ENCODE data around the gene WDR89. TPM values are rescaled to one million over a fixed set of nuclear protein-coding genes. Genes with fewer than 3 reads are reported as not detected.

WDR89 gene
- polyA plus RNA-seq, 2 of the 4 experiments (the other 2 are of a cell fraction), result 15.1 to 20.9 TPM

DNA sequence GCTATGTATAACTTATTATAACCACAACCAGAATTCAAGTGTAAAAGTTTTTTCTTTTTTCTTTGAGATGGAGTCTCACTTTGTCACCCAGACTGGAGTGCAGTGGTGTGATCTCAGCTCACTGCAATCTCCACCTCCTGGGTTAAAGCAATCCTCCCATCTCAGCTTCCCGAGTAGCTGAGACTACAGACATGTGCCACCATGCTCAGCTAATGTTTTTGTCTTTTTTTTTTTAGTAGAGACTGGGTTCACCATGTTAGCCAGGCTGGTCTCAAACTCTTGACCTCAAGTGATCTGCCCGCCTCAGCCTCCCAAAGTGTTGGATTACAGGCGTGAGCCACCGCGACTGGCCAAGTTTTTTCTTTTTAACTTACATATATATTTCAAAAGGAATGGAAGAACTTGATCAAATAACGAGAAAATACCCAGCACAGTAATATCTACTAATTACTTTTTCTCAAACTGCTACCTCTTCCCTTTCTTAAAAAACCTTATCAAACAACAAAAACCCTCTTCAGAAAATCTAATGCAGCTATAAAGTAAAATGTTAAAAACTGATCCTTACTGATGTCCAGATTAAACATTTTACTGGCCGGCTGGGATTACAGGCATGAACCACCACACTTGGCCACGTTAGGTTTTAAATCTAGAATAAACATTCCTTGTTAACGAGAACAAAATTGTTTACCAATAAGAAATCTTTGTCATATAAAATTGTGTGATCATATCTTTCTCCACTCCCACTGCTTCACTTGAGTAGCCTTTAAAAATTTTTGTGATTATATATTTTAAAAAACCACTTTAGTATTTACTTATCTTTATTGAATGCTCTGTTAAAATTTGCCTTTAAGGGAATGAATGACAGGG is 41.3 kb upstream of the WDR89 start (continued):
- TF ChIP-seq, protein P1, sequence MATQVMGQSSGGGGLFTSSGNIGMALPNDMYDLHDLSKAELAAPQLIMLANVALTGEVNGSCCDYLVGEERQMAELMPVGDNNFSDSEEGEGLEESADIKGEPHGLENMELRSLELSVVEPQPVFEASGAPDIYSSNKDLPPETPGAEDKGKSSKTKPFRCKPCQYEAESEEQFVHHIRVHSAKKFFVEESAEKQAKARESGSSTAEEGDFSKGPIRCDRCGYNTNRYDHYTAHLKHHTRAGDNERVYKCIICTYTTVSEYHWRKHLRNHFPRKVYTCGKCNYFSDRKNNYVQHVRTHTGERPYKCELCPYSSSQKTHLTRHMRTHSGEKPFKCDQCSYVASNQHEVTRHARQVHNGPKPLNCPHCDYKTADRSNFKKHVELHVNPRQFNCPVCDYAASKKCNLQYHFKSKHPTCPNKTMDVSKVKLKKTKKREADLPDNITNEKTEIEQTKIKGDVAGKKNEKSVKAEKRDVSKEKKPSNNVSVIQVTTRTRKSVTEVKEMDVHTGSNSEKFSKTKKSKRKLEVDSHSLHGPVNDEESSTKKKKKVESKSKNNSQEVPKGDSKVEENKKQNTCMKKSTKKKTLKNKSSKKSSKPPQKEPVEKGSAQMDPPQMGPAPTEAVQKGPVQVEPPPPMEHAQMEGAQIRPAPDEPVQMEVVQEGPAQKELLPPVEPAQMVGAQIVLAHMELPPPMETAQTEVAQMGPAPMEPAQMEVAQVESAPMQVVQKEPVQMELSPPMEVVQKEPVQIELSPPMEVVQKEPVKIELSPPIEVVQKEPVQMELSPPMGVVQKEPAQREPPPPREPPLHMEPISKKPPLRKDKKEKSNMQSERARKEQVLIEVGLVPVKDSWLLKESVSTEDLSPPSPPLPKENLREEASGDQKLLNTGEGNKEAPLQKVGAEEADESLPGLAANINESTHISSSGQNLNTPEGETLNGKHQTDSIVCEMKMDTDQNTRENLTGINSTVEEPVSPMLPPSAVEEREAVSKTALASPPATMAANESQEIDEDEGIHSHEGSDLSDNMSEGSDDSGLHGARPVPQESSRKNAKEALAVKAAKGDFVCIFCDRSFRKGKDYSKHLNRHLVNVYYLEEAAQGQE (IDR thresholded peaks at IDR 0.05), result no peak
- TF ChIP-seq MAFK (IDR thresholded peaks at IDR 0.05; ENCODE audit: partially characterized antibody) (no peak), PHF8 (IDR thresholded peaks at IDR 0.05; ENCODE audit: borderline replicate concordance, low read depth) (no peak)

DNA sequence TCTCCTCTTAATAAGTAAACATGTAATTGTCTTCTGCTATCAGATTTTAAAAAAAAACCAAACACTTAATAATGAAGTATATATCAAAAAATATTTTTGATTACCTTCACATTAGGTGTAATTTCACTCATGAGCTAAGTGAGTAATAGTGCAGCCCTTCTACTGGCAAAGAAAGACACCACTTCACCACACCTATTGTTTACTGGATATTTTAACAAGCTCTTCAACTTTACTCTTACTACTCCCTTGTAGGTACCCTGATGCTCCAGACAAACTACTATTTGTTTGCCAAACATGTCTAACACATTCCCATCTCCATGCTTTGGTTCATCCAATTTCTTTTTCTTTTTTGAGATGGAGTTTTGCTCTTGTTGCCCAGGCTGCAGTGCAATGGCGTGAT is 36.9 kb upstream of the WDR89 start:
- DNase-seq (ENCODE audit: low read depth in 1 of 2, low spot score in 1 of 2) (no peak), FAIRE-seq (no peak), ATAC-seq (no peak)
- Histone ChIP-seq H3K27ac (no peak overlapping the region), H3K4me3 (no peak overlapping the region), H3K9me3 (no peaks in the 10 kb centered on the region), H3K4me1 (peaks cover 9% of the 10 kb centered on the region; the same call in 1 of the 3 replicates), H3K4me2 (no peak overlapping the region)
- ChIA-PET POLR2A (interaction anchor here (1.2 kb wide), 1 partner anchor 37 kb away, joined by 6 read pairs; the partner anchor contains the start of gene WDR89), CTCF (interaction anchor here (0.6 to 1.6 kb wide), 6 partner anchors 9 to 63 kb away, joined by 3 to 4 read pairs (median 3); no protein-coding TSS in a partner anchor)
- WGBS (ENCODE audit: missing lambda C conversion rate), result 92% methylated on average over 1 of the region's 1 CpG
- no peak for TF ChIP-seq FOSB (CRISPR knock-in tag; IDR thresholded peaks at IDR 0.05)
- TF ChIP-seq, protein P2, sequence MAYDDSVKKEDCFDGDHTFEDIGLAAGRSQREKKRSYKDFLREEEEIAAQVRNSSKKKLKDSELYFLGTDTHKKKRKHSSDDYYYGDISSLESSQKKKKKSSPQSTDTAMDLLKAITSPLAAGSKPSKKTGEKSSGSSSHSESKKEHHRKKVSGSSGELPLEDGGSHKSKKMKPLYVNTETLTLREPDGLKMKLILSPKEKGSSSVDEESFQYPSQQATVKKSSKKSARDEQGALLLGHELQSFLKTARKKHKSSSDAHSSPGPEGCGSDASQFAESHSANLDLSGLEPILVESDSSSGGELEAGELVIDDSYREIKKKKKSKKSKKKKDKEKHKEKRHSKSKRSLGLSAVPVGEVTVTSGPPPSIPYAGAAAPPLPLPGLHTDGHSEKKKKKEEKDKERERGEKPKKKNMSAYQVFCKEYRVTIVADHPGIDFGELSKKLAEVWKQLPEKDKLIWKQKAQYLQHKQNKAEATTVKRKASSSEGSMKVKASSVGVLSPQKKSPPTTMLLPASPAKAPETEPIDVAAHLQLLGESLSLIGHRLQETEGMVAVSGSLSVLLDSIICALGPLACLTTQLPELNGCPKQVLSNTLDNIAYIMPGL (CRISPR knock-in tag; IDR thresholded peaks at IDR 0.05; ENCODE audit: borderline replicate concordance), result no peak
- no peak for TF ChIP-seq ZNF302 (CRISPR knock-in tag; IDR thresholded peaks at IDR 0.05)
- no peak for TF ChIP-seq HEYL (CRISPR knock-in tag; IDR thresholded peaks at IDR 0.05)
- no peak for TF ChIP-seq MYC (IDR thresholded peaks at IDR 0.05; ENCODE audit: borderline replicate concordance, low read length)
- TF ChIP-seq SMC3 (IDR thresholded peaks at IDR 0.05), result no peak
- TF ChIP-seq CBX8 (IDR thresholded peaks at IDR 0.05), result no peak

DNA sequence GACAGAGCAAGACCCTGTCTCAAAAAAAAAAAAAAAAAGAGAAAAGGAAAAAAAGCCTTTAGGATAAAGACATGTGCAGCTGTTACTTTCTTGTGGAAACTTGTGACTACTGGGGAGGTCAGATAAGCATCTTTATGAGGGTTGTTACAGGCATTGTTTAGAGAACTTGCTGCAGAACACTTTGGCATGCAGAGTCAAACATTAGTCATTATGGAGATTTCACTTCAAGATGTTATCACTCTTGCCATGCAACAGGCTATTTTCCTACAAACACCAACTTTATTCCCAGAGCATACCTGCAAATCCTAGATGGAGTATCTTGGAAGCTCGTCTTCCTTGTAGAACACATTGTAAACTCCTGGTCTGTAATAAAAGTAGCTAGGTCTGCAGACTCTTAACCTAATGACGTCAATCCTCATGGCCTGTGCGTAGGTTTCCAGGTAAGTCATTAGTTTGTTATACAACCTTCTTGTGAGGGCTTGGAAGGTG is 36.3 kb upstream of the WDR89 start:
- H3K4me1 ChIP-seq, result peaks cover 9% of the 10 kb centered on the region; the same call in 1 of the 3 replicates
- H3K9me3 ChIP-seq, result no peaks in the 10 kb centered on the region
- H3K27ac ChIP-seq, result no peak overlapping the region
- 90% methylated on average over 3 of the region's 3 CpGs for WGBS (ENCODE audit: missing lambda C conversion rate)
- DNase-seq (ENCODE audit: low read depth in 1 of 2, low spot score in 1 of 2) (peak in 1 of 2 experiments; percentile 60), FAIRE-seq (no peak), ATAC-seq (peak in 1 of 2 experiments; percentile 39; a peak in 2 of 6 replicates)
- ChIA-PET CTCF (interaction anchor here (0.6 to 1.6 kb wide), 5 partner anchors 8 to 63 kb away, joined by 3 to 4 read pairs (median 3); no protein-coding TSS in a partner anchor), POLR2A (interaction anchor here (1.2 kb wide), 1 partner anchor 36 kb away, joined by 6 read pairs; the partner anchor contains the start of gene WDR89)
- H3K4me3 ChIP-seq, result no peak overlapping the region
- H3K4me2 ChIP-seq, result no peak overlapping the region
- TF ChIP-seq CHD4 (IDR thresholded peaks at IDR 0.05; ENCODE audit: borderline replicate concordance) (no peak), KDM5A (IDR thresholded peaks at IDR 0.05) (no peak), GATA3 (IDR thresholded peaks at IDR 0.05; ENCODE audit: borderline replicate concordance) (peak; percentile 86)

DNA sequence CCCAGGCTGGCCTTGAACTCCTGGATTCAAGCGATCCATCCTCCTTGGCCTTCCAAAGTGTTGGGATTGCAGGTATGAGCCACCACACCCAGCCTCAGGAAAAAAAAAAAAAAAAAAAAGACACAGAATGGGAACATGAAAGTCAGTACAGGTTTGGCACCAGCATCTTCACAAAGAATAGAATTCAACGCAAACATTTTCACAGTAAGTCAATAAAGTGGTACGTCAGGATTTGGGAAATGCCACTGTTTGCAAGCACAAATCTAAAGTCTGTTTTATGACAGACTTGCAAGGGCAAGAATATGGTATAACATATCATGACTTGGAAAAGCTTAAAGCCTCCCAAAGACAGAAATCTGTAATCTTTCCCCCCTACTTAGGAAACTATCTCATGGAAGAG is 34.9 kb upstream of the WDR89 start:
- H3K9me3 ChIP-seq, result no peaks in the 10 kb centered on the region
- ChIA-PET CTCF (no interaction called here), POLR2A (no interaction called here)
- no peak for TF ChIP-seq JUNB (IDR thresholded peaks at IDR 0.05)
- TF ChIP-seq, protein P2 (CRISPR knock-in tag; IDR thresholded peaks at IDR 0.05; ENCODE audit: borderline replicate concordance), result no peak
- no peak for TF ChIP-seq RARB (CRISPR knock-in tag; IDR thresholded peaks at IDR 0.05)
- TF ChIP-seq RCOR1 (IDR thresholded peaks at IDR 0.05; ENCODE audit: low read depth, low read length), result no peak
- TF ChIP-seq CBX8 (IDR thresholded peaks at IDR 0.05), result no peak
- TF ChIP-seq HDAC2 (IDR thresholded peaks at IDR 0.05), result no peak
- TF ChIP-seq ZFP36 (IDR thresholded peaks at IDR 0.05; ENCODE audit: borderline replicate concordance, partially characterized antibody), result no peak
- TF ChIP-seq POLR2AphosphoS2 (conservative IDR thresholded peaks at IDR 0.05; ENCODE audit: low read length), result no peak
- TF ChIP-seq EP300 (IDR thresholded peaks at IDR 0.05), result no peak
- H3K4me3 ChIP-seq, result no peak overlapping the region
- FAIRE-seq (no peak), DNase-seq (ENCODE audit: low read depth in 1 of 2, low spot score in 1 of 2) (no peak), ATAC-seq (no peak)
- no peak overlapping the region for H3K4me2 ChIP-seq
- peaks cover 19% of the 10 kb centered on the region; the same call in 2 of the 3 replicates for H3K4me1 ChIP-seq
- H3K27ac ChIP-seq, result no peak overlapping the region
- 91% methylated on average over 3 of the region's 3 CpGs for WGBS (ENCODE audit: missing lambda C conversion rate)
